ENCODE data around the gene ZNF135.

Gene ZNF135

GRCh38 chr19:58117841-58118575 lies 58.9 kb downstream of the ZNF135 start:
- Histone ChIP-seq H3K9me3 (replicated peaks in 1 of 2; ENCODE audit: control insufficient read depth in 2 of 2, insufficient read depth in 1 of 2, low read depth in 1 of 2, low read length in 2 of 2) (peaks cover 54 to 67% of the 10 kb centered on the region in 2 donors), H3K9ac (ENCODE audit: low read depth, low read length, poor library complexity) (peak overlapping the region; percentile 4)
- WGBS, 2 donors (ENCODE audit: extremely low coverage in 2 of 2, insufficient read length in 2 of 2, insufficient replicate concordance in 1 of 2), result no CpG with 5 or more reads among the region's 77 CpGs

DNA sequence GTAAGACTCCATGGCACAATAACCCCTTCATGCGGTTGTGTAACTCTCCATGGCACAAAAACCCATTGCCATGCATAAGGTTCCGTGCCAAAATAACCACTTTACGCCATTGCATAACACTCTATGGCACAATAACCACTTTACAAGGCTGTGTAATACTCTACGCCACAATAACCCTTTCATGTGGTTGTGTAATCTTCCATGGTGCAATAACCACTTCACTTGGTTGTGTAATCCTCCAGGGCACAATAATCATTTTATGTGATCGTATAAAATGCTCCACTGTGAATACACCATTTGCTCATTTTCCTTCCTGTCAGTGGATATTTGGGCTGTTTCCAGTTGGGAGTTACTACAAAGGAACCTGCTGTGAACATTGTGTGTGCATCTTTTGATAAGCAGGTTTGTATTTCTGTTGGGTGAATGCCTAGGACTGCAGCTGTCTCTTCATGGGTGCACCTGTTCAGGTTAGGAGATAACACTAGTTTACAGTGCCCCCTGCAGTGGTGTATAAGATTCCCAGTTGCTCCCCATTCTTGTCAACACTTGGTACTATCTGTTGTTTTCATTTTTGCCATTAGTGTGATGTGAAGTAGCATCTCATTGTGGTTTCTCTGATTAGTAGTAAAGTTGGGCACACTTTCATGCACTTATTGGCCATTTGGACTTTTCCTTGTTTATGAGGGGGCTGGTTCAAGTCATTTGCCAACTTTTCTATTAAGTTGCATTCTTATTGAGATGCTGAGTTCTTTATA lies 60.1 kb downstream of the ZNF135 start:
- H3K9me3 ChIP-seq (replicated peaks in 1 of 2; ENCODE audit: control insufficient read depth in 2 of 2, insufficient read depth in 1 of 2, low read depth in 1 of 2, low read length in 2 of 2), result peaks cover 57 to 74% of the 10 kb centered on the region in 2 donors

More at GRCh38 chr19:58117841-58118575, 58.9 kb downstream of the ZNF135 start:
- H3K36me3 ChIP-seq (replicated peaks in 1 of 2; ENCODE audit: control insufficient read depth in 2 of 2, insufficient read depth in 2 of 2, low read length in 2 of 2), result no peaks in the 10 kb centered on the region
- H4K8ac ChIP-seq (ENCODE audit: low read depth, low read length), result no peak overlapping the region
- H2AFZ ChIP-seq (ENCODE audit: low read length), result no peak overlapping the region
- H2BK12ac ChIP-seq (ENCODE audit: low read length), result no peak overlapping the region
- H2BK15ac ChIP-seq (ENCODE audit: low read length), result no peak overlapping the region
- no peaks in the 10 kb centered on the region for H3K4me1 ChIP-seq (ENCODE audit: control insufficient read depth in 2 of 2, insufficient read depth in 1 of 2, low read depth in 1 of 2, low read length in 2 of 2)
- no peak overlapping the region for H2BK120ac ChIP-seq (ENCODE audit: low read depth, low read length)
- H3K4me2 ChIP-seq (ENCODE audit: insufficient read depth, low read length, poor library complexity, severe bottlenecking), result no peak overlapping the region
- H3K4ac ChIP-seq (ENCODE audit: low read length), result no peak overlapping the region
- H3K79me1 ChIP-seq (ENCODE audit: low read depth, low read length), result no peaks in the 10 kb centered on the region
- H3K27ac ChIP-seq (replicated peaks; ENCODE audit: low read length), result no peak overlapping the region
- DNase-seq (ENCODE audit: low spot score), result no peak
- H3K14ac ChIP-seq (ENCODE audit: low read length), result no peak overlapping the region
- no peak overlapping the region for H2BK5ac ChIP-seq (ENCODE audit: low read length)
- H4K91ac ChIP-seq (ENCODE audit: low read depth, low read length, poor library complexity), result no peak overlapping the region
- peaks cover 0 to 2% (median 0%) of the 10 kb centered on the region in 3 experiments for H3K27me3 ChIP-seq (ENCODE audit: control insufficient read depth in 3 of 3, insufficient read depth in 3 of 3, low read depth in 1 of 3, low read length in 3 of 3)
- no peak overlapping the region for H2AK5ac ChIP-seq (ENCODE audit: low read depth, low read length)
- H3K4me3 ChIP-seq (ENCODE audit: low read length in 2 of 2), result no peak overlapping the region
- H3K23ac ChIP-seq (ENCODE audit: low read depth, low read length, poor library complexity), result no peak overlapping the region
- H3K18ac ChIP-seq (ENCODE audit: low read length), result no peak overlapping the region

More for the DNA sequence above, 60.1 kb downstream of the ZNF135 start:
- no peak overlapping the region for H3K27ac ChIP-seq (replicated peaks; ENCODE audit: low read length)
- H3K4me1 ChIP-seq (ENCODE audit: control insufficient read depth in 2 of 2, insufficient read depth in 1 of 2, low read depth in 1 of 2, low read length in 2 of 2), result no peaks in the 10 kb centered on the region
- H2BK5ac ChIP-seq (ENCODE audit: low read length), result no peak overlapping the region
- H3K4me3 ChIP-seq (ENCODE audit: low read length in 2 of 2), result no peak overlapping the region
- no peak overlapping the region for H3K4me2 ChIP-seq (ENCODE audit: insufficient read depth, low read length, poor library complexity, severe bottlenecking)
- H2BK15ac ChIP-seq (ENCODE audit: low read length), result no peak overlapping the region
- no peak overlapping the region for H4K91ac ChIP-seq (ENCODE audit: low read depth, low read length, poor library complexity)
- no CpG with 5 or more reads among the region's 5 CpGs for WGBS, 2 donors (ENCODE audit: extremely low coverage in 2 of 2, insufficient read length in 2 of 2, insufficient replicate concordance in 1 of 2)
- H3K36me3 ChIP-seq (replicated peaks in 1 of 2; ENCODE audit: control insufficient read depth in 2 of 2, insufficient read depth in 2 of 2, low read length in 2 of 2), result no peaks in the 10 kb centered on the region
- no peak overlapping the region for H4K8ac ChIP-seq (ENCODE audit: low read depth, low read length)
- H3K14ac ChIP-seq (ENCODE audit: low read length), result no peak overlapping the region
- H3K23ac ChIP-seq (ENCODE audit: low read depth, low read length, poor library complexity), result no peak overlapping the region
- no peak overlapping the region for H2AFZ ChIP-seq (ENCODE audit: low read length)
- H2BK12ac ChIP-seq (ENCODE audit: low read length), result no peak overlapping the region
- no peaks in the 10 kb centered on the region for H3K79me1 ChIP-seq (ENCODE audit: low read depth, low read length)
- H2AK5ac ChIP-seq (ENCODE audit: low read depth, low read length), result no peak overlapping the region
- H3K18ac ChIP-seq (ENCODE audit: low read length), result no peak overlapping the region
- no peak for DNase-seq (ENCODE audit: low spot score)
- peaks cover 0 to 2% (median 0%) of the 10 kb centered on the region in 3 experiments for H3K27me3 ChIP-seq (ENCODE audit: control insufficient read depth in 3 of 3, insufficient read depth in 3 of 3, low read depth in 1 of 3, low read length in 3 of 3)
- H3K9ac ChIP-seq (ENCODE audit: low read depth, low read length, poor library complexity), result no peak overlapping the region
- H2BK120ac ChIP-seq (ENCODE audit: low read depth, low read length), result no peak overlapping the region
- H3K4ac ChIP-seq (ENCODE audit: low read length), result no peak overlapping the region
